OCI-LY3 (cell line): Measurements from ENCODE around the gene LRP5.

Experiments
- EZH2phosphoT487 ChIP-seq: fragments of 200-600 bp; shearing (Covaris generic); IDR thresholded peaks from 2 replicates; pipeline ENCODE4 v1.6.1; 2018; ENCODE audit warnings: antibody characterized with exemption, mixed run types, low read depth
- TF ChIP-seq, protein P1 (sequence below): fragments of 200-600, 300-600 bp; sonication (generic); IDR thresholded peaks from 2 replicates; pipeline ENCODE4 v1.5.1; 2014; ENCODE audit warnings: antibody characterized with exemption, low read length, low read depth

DNA sequence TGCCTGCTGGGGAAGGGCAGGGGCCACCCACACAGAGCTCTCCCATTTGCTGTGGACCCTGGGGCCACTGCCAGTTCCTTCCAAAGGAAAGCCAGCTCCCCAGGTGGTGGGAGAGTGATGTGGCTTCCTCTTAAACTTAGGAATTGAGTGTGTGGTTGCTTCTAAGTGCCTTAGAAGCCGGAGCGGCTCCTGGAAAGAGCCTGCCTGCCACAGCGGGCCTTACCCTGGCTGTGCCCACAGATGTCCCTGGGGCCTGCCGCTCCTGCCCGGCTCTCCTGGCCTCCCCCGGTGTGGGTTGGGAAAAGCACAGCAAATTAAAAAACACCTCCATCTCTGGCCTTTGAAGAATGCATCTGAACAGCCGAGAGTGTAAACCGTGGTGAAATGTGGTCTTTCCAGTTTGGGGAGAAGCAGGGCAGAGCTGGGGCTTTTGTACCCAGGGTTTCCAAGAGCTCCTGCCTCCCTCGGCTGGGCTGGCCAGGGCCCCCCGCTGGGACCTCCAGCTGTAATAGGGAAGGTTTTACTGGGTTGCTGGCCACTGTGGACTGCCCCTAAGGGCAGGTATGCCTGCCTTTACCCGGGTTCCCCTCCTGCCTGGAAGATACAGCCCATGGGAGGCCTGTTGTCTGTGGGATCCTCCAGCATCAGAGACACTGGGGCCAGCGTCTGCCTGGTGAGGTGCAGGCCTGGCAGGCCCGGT, 30.2 kb downstream of the LRP5 start:
- TF ChIP-seq, protein P1, sequence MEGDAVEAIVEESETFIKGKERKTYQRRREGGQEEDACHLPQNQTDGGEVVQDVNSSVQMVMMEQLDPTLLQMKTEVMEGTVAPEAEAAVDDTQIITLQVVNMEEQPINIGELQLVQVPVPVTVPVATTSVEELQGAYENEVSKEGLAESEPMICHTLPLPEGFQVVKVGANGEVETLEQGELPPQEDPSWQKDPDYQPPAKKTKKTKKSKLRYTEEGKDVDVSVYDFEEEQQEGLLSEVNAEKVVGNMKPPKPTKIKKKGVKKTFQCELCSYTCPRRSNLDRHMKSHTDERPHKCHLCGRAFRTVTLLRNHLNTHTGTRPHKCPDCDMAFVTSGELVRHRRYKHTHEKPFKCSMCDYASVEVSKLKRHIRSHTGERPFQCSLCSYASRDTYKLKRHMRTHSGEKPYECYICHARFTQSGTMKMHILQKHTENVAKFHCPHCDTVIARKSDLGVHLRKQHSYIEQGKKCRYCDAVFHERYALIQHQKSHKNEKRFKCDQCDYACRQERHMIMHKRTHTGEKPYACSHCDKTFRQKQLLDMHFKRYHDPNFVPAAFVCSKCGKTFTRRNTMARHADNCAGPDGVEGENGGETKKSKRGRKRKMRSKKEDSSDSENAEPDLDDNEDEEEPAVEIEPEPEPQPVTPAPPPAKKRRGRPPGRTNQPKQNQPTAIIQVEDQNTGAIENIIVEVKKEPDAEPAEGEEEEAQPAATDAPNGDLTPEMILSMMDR = no peak
- TF ChIP-seq EZH2phosphoT487 = no peak
